ENCODE data around the gene CCDC73.

CCDC73 gene

GRCh38 chr11:32586576-32587190, 207.8 kb downstream of the CCDC73 start:
- peak; percentile 22 for DNase-seq (ENCODE audit: low spot score)

GRCh38 chr11:32584921-32585320, 209.5 kb downstream of the CCDC73 start:
- DNase-seq (ENCODE audit: low spot score): no peak

GRCh38 chr11:32583459-32584271, 210.8 kb downstream of the CCDC73 start, which contains the start of gene EIF3M:
Gene EIF3M (plus strand): TSS chr11:32583831. CDS start chr11:32583888, 57 bp downstream.
- peak; percentile 98 for DNase-seq (ENCODE audit: low spot score)

GRCh38 chr11:32581556-32581955, 212.9 kb downstream of the CCDC73 start:
- DNase-seq (ENCODE audit: low spot score): no peak

GRCh38 chr11:32580967-32581366, 213.5 kb downstream of the CCDC73 start:
- no peak for DNase-seq (ENCODE audit: low spot score)

- no peak for DNase-seq (ENCODE audit: low spot score)
Observed at GRCh38 chr11:32576456-32576855, 218.0 kb downstream of the CCDC73 start.

GRCh38 chr11:32575070-32575469, 219.4 kb downstream of the CCDC73 start:
- no peak for DNase-seq (ENCODE audit: low spot score)

- no peak for DNase-seq (ENCODE audit: low spot score)
Observed at GRCh38 chr11:32574421-32574820, 220.0 kb downstream of the CCDC73 start.

- DNase-seq (ENCODE audit: low spot score): no peak
Observed at GRCh38 chr11:32573228-32573627, 221.2 kb downstream of the CCDC73 start.

GRCh38 chr11:32571039-32571438, 223.4 kb downstream of the CCDC73 start:
- DNase-seq (ENCODE audit: low spot score): no peak

- DNase-seq (ENCODE audit: low spot score): no peak
Observed at GRCh38 chr11:32569313-32569881, 225.1 kb downstream of the CCDC73 start.

- DNase-seq (ENCODE audit: low spot score): no peak
Observed at GRCh38 chr11:32567154-32567553, 227.3 kb downstream of the CCDC73 start.

- DNase-seq (ENCODE audit: low spot score): no peak
Observed at GRCh38 chr11:32566517-32566916, 227.9 kb downstream of the CCDC73 start.

GRCh38 chr11:32563600-32563959, 230.9 kb downstream of the CCDC73 start:
- no peak for DNase-seq (ENCODE audit: low spot score)

GRCh38 chr11:32562839-32563599, 231.4 kb downstream of the CCDC73 start:
- no peak for DNase-seq (ENCODE audit: low spot score)

- no peak for DNase-seq (ENCODE audit: low spot score)
Observed at GRCh38 chr11:32561835-32562234, 232.6 kb downstream of the CCDC73 start.

- DNase-seq (ENCODE audit: low spot score): no peak
Observed at GRCh38 chr11:32555895-32556294, 238.6 kb downstream of the CCDC73 start.

GRCh38 chr11:32555091-32555490, 239.4 kb downstream of the CCDC73 start:
- DNase-seq (ENCODE audit: low spot score): no peak

All from activated CD4-positive, alpha-beta T cell treated with anti-CD3 and anti-CD28 coated beads, Interleukin-2, Interleukin-4, amounts not matched to agents 100 ng/mL and 50 ng/mL, durations not matched to agents 16 hours and 8 hours (primary cell).